ENCODE data around the gene CAPN12.

The CAPN12 gene

DNA sequence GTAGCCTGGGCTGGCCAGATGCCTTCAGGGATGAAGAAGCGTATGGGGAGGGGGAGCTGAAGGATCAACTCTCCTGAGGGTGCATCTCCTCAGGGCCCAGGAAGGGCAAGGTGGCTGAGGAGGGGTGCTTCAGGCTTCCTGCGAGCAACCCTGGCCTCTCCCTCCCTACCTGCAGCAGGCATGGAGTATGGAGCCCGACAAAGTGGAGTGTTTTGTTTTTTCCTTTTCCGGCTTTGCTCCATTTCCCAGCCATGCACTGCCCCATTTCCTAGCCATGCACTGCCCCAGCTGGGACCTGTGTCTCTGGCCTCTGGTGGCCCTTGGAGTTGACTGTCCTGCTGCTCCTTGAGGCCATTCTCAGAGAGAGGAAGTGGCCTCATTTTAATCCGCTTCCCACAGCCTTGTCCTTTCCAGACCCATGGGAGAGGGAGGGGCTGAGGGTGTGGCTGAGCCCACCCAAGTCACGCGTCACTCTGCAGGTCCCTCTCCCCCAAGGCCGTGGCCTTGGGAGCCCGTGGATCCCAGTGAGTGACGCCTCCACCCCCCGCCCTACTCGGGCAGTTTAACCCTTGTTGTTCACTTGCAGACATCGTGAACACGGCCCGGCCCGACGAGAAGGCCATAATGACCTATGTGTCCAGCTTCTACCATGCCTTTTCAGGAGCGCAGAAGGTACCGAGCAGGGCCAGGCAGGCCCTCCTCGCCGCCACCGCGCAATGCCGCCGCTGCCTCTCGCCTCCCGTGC lies 34.4 kb downstream of the CAPN12 start:
- no peak for DNase-seq

DNA sequence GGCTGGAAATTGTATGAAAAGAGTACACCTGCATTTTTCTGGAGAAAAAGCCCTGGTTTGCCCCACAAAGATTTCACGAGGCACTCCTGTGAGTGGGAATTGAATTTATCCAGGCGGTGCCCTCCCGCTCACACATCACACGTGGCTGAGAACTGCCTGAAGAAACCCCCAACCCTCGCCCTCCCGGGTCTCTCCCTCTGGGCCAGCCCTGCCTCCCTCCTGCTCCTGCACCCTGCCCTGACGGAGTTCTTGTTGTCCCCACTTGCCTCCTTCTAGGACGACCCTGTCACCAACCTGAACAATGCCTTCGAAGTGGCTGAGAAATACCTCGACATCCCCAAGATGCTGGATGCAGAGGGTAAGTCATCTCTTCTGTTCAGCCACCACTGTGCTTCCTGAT lies 35.2 kb downstream of the CAPN12 start:
- DNase-seq, result no peak

DNA sequence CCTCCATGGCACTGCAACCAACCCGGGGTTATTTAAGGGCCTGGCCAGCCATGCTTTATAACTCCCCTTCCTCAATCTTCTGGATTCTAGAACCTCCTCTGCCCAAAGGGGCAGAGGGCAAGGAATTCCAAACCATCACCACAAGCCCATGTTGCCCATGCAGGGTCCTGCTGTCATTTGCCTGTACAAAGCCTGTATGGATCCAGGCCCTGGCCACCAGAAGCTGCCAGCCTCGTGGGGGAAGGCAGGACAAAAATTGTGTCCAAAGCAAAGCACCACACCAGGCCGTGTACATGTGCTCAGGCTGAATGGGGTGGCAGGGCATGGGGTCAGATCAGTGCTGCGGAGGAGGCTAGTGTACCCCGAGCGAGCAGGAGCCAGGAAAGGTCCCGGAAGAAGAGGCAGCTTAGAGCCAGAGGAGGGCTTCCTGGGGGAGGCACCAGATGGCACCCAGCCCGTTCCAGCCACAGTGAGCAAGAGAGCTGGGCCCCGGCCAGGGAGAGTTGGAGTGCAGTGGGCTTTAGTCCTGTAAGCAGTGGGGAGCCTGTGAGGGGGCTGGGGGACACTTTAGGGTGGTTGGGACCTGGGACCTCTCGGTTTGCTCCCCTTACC lies 35.8 kb downstream of the CAPN12 start:
- no peak for DNase-seq

DNA sequence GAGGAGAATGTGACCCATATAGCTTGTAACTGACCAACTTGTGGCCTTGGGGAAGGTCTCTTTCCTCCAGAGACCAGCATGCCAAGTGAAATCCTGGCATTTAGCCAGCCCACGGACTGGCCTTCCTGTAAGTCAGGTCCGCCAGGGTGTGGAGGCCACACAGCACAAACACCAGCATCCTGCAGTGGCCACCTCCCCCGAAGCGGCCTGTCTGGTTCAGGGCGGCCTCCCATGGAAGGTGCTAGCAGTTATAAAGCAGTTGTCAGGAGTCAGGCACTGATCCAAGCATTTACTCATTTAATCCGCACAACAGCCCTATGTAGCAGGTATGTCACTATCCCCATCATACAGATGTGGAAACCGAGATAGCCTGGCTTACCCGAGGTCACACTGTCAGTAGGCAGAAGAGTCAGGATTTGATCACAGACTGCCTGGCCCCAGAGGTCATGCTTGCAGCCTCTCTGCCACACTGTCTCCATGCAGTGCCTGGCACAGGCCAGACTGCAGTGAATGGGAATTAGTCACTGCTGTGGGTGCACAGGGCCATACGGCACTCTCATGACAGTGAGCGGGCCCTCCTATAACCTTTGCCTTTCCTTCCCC lies 36.7 kb downstream of the CAPN12 start:
- no peak for DNase-seq

DNA sequence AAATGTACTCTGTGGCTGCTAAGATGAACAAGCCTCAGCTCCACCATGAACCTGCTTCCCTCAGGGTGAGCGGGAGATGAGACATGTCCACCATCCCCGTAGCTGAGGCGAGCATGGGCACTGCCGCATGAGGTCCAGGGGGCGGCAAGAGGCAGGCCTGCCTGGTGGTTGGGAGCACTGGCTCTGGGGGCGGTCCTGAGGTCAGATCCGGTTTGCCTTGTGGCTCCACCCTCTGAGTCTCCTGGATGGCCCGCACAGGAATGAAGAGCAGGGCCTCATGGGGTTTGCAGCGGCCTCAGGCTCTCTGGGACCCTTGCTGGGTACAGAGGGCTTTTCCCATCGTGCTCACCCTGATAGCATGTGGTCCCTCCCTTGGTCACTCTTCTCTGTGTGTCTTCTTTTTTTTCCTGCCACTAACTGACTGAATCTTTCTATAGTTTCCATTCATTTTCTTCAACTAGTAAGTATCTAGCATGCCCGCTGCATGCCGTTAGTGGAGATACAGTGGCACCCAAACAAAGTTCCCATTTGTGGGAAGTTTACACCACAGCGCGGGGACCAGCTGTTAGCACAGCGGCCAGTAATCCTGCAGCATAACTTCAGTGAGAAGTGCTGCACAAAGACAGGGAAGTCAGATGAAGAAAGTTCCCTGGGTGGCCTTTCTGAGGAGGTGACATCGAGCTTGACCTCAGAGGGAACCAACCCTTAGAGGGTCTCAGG lies 37.3 kb downstream of the CAPN12 start:
- no peak for DNase-seq

DNA sequence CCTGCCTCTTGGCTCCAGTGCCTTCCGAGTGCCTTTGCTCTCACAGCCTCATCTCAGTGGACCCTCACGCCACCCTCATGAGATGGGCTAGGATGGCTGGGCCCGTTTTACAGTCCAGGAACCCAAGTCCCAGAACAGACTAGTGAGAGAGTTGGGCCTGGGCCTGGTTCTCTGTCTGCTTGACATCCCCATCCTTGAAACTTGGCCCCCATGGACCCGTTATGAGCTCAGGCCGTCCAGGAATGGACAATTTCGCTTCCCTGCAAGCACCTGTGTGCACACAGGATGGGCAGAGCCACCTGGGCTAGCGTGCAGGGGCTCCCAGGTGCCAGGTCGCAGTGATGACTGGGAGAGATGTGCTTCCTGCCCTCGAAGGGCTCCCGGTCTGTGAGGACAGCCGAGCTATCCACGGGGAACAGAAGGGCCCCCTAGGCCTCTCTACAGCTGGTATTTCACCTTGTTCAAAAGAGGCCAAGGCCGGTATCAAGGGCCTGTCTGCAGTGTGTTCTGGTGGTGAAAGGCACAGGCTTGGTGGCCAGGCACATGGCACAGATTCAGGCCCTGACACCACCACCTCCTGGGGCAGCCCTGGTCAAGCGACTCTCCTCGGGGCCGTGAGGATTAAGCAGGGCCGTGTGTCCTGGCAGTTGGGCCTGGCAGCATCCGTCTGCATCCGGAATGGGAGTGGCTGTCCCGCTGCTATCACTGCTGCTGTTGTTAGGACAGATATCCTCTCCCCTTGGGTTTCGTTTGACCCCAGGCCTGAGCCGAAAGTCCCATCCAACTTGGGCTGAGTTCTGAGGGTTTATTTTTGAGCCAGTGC lies 38.9 kb downstream of the CAPN12 start:
- DNase-seq, result no peak

DNA sequence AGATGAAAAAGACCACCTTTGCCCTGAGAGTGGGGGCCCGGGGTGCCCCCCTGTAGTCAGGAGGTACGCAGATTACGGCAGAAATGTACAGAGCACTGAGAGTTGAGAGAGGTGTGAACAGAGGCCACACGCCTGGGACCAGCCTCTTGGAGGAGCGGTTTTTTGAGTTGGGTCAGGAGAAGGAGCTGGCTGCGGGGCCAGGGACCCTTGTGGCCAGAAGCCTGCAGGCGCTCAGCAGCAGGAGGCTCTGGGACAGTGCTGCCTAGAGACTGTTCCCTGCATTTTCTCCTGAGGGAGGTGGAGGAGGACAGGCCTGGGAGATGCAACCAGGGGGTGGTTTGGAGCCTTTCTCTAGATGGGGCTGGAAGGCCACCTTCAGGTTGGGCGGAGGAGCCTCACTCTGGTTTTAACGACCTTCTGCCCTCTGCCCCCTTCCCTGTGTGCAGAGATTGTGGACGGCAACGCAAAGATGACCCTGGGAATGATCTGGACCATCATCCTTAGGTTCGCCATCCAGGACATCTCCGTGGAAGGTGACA lies 39.7 kb downstream of the CAPN12 start:
- no peak for DNase-seq

DNA sequence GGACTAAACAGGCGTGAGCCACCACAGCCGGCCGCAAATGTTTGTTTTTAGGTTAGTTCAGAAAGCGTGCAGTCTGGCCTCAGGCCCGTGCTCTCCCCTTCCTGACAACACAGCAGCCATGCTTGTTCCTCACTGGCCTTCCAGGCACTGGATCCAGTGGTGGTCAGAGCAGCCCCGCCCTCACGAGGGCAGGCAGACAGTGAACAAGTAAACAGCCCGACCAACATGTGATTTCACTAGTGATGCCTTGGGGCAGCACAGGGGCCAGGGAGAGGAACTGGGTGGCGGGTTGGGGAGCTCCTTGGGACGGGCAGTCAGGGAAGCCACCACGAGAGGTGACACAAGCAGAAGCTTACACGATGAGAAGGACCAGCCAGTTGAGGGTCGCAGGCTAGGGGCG lies 40.8 kb downstream of the CAPN12 start:
- no peak for DNase-seq

DNA sequence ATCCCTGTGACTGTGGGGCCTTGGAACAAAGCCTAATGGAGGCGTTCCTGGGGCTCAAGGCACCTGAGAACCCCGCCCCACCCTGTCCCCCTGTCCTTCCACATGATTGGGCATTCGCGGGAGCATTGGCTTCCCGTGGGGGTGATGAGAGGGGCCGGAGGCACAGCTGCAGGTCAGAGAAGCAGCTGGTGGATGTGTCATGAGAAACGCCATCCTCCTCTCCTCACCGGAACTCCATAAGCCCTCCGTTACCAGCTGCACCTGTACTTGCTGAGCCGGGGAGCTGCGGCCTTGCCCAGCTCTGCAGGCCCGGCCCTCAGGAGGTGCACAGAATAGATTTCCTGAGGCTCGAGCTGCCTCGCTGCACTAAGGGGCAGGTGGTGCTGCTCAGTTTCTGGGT lies 42.0 kb downstream of the CAPN12 start:
- DNase-seq, result no peak

DNA sequence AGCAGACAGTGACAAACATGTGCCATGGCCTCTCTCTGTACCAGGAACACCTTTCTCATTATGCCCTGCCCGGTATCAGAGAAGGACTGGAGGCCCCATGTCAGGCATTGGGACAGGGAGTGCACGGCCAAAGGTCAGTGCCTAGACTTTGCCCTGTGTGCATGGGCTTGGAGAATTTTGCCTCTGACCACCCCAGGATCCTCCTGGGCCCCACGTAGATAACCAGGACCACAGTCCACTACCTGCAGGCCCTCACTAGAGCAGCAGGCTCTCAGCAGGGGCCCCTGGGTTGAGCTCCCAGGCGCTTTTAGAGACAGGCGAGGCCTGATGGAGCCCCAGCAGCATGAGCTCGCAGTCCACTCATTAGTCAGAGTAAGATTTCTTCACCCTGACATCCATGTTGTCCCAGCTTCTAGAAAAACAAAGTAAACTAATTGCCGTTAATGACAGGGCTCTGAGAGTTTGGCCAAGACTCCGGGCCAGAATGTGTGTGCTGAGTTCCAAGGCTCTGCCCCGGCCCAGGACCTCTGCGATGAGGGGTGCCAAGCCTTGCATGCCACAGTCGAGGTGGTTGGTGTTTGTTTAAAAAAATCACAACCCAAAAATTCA lies 42.7 kb downstream of the CAPN12 start:
- DNase-seq, result no peak

DNA sequence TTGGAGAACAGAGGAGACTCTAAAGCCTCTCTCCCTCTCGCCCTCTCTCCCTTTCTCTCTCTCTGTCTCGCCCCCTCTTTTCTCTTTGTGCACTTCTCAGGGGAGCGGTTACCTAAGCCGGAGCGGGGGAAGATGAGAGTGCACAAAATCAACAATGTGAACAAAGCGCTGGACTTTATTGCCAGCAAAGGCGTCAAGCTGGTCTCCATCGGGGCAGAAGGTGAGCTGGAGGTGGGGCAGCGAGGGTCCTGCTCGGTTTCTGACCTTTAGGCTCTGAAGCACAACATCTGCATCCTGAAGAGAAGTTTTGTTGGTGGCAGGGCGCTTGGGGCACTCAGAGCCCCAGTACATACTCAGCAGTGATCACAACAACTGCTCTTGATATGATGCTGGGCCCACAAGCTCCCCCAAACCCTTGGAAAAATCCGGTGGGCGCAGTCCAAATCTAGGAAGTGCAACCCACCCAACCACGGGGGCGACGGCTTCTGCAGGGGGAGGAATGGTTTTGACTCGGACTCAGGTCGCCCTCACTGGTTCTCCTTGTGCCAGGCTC lies 43.3 kb downstream of the CAPN12 start:
- no peak for DNase-seq

DNA sequence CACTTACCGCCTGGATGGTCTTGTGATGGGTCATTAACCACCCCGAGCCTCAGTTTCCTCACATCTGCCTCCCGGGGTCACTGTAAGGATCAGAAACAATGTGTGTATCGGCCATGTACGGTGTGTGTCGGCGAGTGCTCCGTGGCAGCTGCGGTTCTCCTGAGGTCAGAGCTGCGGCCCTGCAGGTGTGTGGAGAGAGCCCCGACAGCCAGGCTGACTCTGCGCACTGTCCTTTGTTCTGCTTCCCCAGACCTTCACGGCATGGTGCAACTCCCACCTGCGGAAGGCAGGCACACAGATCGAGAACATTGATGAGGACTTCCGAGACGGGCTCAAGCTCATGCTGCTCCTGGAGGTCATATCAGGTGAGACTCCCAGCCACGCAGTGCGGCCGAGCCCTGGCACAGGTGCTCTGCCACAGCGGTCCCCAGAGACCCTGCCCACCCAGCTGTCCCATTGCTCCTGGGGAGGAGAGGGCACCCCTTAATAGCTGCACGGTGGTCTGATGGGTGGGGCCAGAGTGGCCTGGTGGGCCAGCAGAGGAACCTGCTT lies 43.8 kb downstream of the CAPN12 start:
- DNase-seq, result no peak

DNA sequence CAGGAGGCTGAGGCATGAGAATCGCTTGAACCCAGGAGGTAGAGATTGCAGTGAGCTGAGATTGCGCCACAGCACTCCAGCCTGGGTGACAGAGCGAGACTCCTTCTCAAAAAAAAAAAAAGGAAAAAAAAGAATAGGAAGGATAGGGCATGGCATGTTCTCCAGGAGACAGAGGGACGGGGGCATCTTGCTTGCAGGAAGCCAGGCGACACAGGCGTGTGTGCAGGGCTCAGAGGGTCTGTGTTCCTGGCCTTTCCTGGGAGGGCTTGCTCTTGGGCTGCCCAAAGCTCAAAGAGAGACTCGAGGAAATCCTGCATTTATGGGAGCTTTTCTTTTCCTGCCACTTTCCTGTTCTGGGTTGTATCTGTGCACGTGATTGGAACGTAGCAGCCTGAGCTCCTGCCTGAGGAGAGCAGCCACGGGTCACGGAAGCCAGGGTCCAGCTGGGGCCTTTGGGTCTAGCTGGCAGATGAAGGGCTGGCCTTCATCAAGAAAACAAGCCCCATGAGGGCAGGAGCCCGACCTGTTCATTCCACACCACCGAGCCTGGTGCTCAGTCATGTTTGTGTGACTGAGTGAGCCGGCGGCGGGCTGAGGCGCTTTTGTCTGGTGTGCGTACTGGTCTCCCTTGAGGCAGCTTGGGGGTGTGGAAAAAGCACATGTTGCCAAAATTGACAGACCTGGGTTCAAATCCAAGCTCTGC lies 44.5 kb downstream of the CAPN12 start:
- no peak for DNase-seq

DNA sequence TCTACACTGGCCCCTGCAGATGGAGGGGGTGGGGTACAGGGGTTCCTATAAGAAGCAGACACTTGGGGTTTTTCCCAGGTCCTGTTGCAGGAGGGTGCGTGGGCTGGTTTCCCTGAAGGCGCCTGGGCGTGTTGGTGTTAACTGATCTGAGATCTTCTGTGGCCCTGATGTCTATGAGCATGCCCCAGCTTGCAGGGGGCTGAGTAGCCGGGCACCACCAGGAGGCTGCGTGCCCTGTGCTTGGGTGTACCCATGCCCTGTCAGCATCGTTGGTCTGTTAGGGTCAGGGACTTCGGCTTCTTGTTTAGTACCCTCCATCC lies 45.3 kb downstream of the CAPN12 start:
- no peak for DNase-seq

DNA sequence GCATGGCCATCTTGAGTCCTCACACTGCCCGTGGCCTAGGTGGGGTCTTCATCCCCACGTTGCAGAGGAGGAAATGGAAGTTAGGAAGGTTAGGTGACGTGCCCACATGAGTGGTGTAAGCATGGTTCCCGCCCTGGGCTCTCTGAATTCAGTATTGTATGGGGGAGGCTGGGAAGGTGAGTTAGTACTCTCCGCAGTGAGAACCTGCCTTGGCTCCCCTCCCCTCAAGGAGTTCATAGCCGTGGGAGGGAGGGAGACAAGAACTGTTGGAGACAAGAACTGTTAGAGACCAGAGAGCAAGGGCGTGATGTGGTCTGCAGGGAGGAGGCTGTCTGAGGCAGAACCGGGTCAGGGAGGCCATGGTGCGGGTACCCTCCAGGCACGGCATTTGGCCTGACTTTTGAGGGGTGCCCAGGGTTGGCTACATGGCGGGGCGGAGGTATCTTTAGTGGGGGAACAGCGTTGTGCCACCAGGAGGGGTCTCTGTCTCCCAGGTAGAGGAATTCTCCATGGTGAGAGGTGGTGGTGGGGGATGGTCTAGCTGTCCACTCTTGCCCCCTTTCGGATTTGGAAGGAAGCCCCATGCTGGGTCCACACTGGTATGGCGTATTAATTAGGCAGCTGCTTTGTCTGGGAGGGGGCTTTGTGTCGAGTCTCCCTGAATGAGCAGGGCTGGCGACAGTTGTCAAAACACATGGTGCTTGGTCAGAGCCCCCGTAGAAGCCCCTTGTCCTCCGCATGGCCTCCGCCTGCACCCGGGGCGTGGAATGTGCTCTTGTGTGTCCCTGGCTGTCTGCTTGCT lies 45.8 kb downstream of the CAPN12 start:
- no peak for DNase-seq

DNA sequence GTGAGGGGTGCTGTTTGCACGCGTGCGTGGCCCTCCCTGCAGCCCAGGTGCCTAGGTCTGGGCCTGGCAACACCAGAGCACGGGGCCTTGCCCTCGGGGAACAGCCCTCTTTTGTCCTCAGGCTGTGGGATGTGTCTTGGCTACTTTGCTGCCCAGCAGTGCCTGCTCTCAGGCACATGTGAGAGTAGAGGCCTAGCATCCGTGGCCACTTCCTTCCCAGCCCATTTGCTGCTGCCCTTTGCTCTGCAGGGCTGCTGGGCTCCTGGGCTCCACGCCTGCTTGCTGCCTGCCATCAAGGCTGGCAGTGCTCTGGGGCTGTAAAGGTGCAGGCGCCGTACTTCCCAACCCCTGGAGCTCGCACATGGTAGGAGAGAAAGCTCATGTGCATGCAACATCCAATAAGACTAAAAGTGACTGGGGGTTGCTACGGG lies 46.6 kb downstream of the CAPN12 start:
- no peak for DNase-seq

DNA sequence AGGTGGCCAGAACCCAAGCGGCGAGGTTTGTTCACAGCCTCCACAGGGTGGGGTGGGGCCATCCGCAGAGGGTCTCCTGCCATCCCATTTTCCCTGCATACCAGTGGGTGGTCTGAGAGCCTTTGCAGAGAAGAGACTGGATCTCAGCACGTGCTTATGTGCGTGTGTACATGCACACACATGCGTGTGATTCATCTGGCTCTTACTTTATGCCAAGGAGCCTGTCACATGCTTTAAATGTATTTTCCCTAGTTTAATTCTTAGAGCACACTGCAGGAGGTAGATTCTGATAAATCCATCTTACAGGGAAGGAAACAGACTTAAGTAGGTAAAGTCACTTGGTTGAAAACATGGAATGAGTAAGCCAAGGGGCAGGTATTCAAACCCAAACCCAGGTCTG lies 47.1 kb downstream of the CAPN12 start:
- DNase-seq, result no peak

DNA sequence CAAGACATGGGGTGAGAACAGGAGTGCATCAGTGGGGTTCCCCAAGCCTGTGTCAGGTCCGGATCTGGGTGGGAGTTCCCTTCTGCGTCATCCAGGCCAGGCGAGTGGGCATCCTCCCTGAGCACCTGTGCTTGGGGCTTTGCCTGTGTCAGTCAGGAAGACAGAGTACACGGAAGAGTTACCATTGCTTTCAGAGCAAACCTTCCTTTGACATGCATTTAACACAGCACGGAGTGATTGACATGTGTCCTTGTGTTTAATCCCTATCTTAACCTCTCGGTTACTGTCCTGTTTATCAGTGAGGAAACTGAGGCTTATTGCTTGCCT lies 47.6 kb downstream of the CAPN12 start:
- DNase-seq, result no peak

DNA sequence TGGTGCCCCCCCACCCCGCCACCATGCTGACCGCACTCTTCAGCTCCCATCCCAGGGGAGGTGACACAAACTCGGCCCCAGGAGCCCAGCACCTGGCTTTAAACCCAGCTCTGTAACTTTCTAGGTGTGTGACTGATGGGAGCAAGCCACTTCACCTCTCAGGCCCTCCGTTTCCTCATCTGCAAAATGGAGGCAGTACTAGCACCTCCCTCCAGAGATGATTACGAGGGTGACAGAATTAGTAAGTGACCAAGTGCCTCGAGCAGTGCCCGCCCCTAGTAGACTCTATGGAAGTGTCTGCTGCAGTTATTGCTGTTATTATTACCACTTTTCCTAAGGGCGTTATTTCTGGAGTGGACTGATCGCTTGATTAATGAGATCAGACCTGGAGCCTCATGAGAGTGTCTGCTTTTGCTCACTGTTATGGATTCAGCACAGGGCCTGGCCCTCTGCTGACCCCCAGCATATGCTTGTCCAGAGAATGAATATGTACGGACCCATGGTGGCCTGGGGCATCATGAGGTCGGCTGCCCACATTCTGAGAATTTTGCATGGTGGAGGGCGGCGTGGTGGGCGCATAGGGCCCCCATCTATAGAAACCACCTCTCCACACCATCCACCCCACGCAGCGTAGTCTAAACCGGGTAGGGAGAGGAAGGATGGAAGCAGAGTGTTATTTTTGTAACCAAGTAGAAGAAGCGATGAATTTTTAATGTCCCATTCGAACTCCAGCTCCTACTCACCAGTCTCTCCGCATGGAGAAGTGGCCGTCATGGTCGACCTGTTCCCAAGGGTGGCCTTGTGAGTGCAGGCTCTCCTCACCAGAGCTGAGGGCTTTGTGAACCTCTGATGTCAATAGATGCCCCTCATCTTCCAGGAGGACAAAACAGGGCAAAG lies 48.2 kb downstream of the CAPN12 start:
- DNase-seq, result no peak

Data from NCI-H2171 treated with DMSO at 0.1 percent for 48 hours (cell line).